Natural killer cell (primary cell): ENCODE measurements around the gene AP3S2. TPM values are rescaled to one million over a fixed set of nuclear protein-coding genes. Genes with fewer than 3 reads are reported as not detected.

Experiments
- ATAC-seq, 3 donors: fragments of 150-1000 bp in 2 of 3; fragments of 200-7000 bp in 1 of 3; cut with Tn5 transposase; 1 replicate in 1 of 3; 2 replicates in 2 of 3; pipeline ENCODE4 v1.10.0; 2021; ENCODE audit warnings: mild to moderate bottlenecking in 2 of 3, moderate library complexity in 2 of 3
- DNase-seq, 2 donors: peaks; one replicate each; pipeline versions ENCODE4 v3.0.0 to v3.0.0-alpha.2; 2013 to 2021; ENCODE audit warnings: mixed read lengths in 1 of 2
- H3K27ac ChIP-seq: one replicate; pipeline ENCODE4 v1.5.1; 2013; ENCODE audit warnings: mild to moderate bottlenecking, low read length
- H3K27me3 ChIP-seq: one replicate; pipeline ENCODE4 v1.6.1; 2013; ENCODE audit warnings: low read length; ENCODE audit not compliant: control insufficient read depth, insufficient read depth
- H3K36me3 ChIP-seq: one replicate; pipeline ENCODE4 v1.6.1; 2013; ENCODE audit warnings: low read length; ENCODE audit not compliant: control insufficient read depth, insufficient read depth
- H3K4me1 ChIP-seq: one replicate; pipeline ENCODE4 v1.6.1; 2013; ENCODE audit warnings: low read length; ENCODE audit not compliant: control insufficient read depth, insufficient read depth
- H3K4me3 ChIP-seq: one replicate; pipeline ENCODE4 v1.5.1; 2013; ENCODE audit warnings: low read length
- H3K9me3 ChIP-seq: one replicate; pipeline ENCODE4 v1.6.1; 2013; ENCODE audit warnings: low read length; ENCODE audit not compliant: control insufficient read depth, insufficient read depth
- H3K27ac Mint-ChIP-seq, 2 donors: one replicate each; pipeline ENCODE4 v1.8.0; 2022; ENCODE audit warnings: mild to moderate bottlenecking in 2 of 2, mixed read lengths in 2 of 2, moderate library complexity in 1 of 2
- H3K27me3 Mint-ChIP-seq, 2 donors: one replicate each; pipeline ENCODE4 v1.8.0; 2022; ENCODE audit warnings: low read depth in 2 of 2, mixed read lengths in 2 of 2
- H3K36me3 Mint-ChIP-seq: one replicate; pipeline ENCODE4 v1.8.0; 2022; ENCODE audit warnings: mixed read lengths
- H3K4me1 Mint-ChIP-seq, 2 donors: one replicate each; pipeline ENCODE4 v1.8.0; 2022; ENCODE audit warnings: mixed read lengths in 2 of 2
- H3K4me3 Mint-ChIP-seq: one replicate; pipeline ENCODE4 v1.8.0; 2022; ENCODE audit warnings: mild to moderate bottlenecking, moderate library complexity, mixed read lengths
- H3K9me3 Mint-ChIP-seq, 2 donors: one replicate each; pipeline ENCODE4 v1.8.0; 2022; ENCODE audit warnings: mixed read lengths in 2 of 2
- WGBS: methylation state at CpG from one replicate; pipeline ENCODE4 v1.1.7; 2013; ENCODE audit warnings: missing lambda C conversion rate; ENCODE audit not compliant: insufficient coverage; 5-methylcytosine and 5-hydroxymethylcytosine counted together
- intact Hi-C: fragments of 100-400 bp; cut with micrococcal nuclease; formaldehyde crosslinking; loops from one replicate; pipeline ENCODE4 v1.14.2; 2022
- total RNA-seq, 4 donors: library from RNA; stranded (reverse); fragments of 120-200 nt in 1 of 4; gene quantifications; one replicate each; pipeline versions ENCODE4 v1.2.3 to v1.2.4, GENCODE V29; 2013 to 2022
- TF ChIP-seq, protein P1 (sequence below): fragments of 200-600 bp; IDR thresholded peaks from one replicate; pipeline ENCODE4 v1.8.0; 2022; ENCODE audit warnings: antibody characterized with exemption

Gene AP3S2
- total RNA-seq, 3 donors from 2014 or later (not counting 1 experiment from before 2014, with no cell fraction given) = 28.4 to 38.2 (median 36.8) TPM

DNA sequence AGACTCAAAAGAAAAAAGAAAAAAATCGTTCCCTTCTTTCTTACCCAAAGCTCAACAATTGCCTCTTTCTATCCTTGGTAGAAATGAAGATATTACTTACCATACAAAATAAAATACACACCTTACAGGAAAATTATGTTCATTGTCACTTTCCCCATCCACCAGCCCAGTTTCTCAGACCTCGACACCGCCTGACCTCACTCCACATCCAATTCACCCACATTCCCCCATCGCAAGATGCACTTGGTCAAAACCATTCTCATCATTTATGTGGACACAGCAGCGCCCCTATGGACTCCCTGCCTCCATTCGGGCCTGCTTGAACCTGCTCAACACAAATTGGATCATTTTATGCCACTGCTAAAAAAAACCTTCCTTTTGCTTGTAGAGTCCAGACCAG, 86.1 kb downstream of the AP3S2 start:
- H3K4me1 ChIP-seq = no peaks in the 10 kb centered on the region
- Mint-ChIP-seq H3K27ac (no peak overlapping the region), H3K9me3 (no peaks in the 10 kb centered on the region), H3K36me3 (no peaks in the 10 kb centered on the region), H3K4me3 (no peak overlapping the region), H3K27me3 (peaks cover 4 to 7% of the 10 kb centered on the region in 2 donors), H3K4me1 (no peaks in the 10 kb centered on the region)
- ATAC-seq (no peak), DNase-seq (no peak)
- H3K36me3 ChIP-seq = no peaks in the 10 kb centered on the region
- H3K27me3 ChIP-seq = no peaks in the 10 kb centered on the region
- TF ChIP-seq, protein P1, sequence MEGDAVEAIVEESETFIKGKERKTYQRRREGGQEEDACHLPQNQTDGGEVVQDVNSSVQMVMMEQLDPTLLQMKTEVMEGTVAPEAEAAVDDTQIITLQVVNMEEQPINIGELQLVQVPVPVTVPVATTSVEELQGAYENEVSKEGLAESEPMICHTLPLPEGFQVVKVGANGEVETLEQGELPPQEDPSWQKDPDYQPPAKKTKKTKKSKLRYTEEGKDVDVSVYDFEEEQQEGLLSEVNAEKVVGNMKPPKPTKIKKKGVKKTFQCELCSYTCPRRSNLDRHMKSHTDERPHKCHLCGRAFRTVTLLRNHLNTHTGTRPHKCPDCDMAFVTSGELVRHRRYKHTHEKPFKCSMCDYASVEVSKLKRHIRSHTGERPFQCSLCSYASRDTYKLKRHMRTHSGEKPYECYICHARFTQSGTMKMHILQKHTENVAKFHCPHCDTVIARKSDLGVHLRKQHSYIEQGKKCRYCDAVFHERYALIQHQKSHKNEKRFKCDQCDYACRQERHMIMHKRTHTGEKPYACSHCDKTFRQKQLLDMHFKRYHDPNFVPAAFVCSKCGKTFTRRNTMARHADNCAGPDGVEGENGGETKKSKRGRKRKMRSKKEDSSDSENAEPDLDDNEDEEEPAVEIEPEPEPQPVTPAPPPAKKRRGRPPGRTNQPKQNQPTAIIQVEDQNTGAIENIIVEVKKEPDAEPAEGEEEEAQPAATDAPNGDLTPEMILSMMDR = no peak
- H3K27ac ChIP-seq = no peak overlapping the region
- H3K9me3 ChIP-seq = no peaks in the 10 kb centered on the region
- H3K4me3 ChIP-seq = no peak overlapping the region
- WGBS = 90% methylated on average over 5 of the region's 6 CpGs
- intact Hi-C loops = no loop called here

DNA sequence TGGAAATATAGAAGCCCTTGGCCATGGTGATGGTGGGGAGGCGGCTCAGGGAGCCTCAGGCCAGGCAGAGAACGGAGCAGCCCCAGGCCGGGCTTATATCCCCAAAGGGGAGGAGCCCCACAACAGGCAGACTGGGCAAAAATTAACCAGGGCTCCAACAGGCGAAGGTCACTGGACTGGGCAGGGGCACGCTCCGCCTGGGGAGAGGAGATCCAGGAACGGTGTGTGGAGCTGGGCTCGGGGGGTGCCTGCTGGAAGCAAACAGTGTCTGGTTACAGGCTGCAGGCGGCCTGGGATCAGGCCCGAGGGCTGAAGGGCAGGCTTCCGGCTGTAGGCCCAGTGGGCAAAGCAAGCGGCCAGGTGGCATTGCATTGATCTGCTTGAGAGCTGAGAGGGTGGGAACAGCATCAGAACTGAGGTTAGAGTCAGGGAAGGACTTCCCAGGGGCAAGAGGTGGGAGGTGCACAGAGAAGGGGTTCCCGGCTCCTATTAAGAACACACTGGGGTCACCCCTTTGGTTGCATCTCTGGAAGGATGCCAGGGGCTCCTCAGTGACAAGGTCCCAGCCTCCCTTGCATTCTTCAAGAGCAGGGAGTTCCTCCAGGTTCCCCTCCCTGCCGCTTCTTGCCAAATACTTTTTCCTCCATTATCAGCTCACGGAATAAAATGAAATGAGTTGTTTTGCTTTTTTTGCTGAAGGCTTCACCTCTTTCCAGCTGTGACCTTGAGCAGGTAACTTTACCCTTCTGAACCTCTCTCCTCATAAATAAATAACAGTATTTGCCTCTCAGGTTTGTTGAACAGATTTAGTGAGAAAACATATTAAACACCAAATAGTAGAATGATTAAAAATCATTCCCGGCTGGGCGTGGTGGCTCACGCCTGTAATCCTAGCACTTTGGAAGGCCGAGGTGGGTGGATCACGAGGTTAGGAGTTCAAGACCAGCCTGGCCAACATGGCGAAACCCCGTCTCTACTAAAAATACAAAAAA, 86.9 kb downstream of the AP3S2 start:
- WGBS = 89% methylated on average over 21 of the region's 22 CpGs
- ATAC-seq (no peak), DNase-seq (no peak)
- Histone ChIP-seq H3K9me3 (no peaks in the 10 kb centered on the region), H3K36me3 (no peaks in the 10 kb centered on the region), H3K4me3 (no peak overlapping the region), H3K4me1 (no peaks in the 10 kb centered on the region), H3K27me3 (no peaks in the 10 kb centered on the region), H3K27ac (no peak overlapping the region)
- Mint-ChIP-seq H3K36me3 (no peaks in the 10 kb centered on the region), H3K27me3 (peaks cover 0 to 5% of the 10 kb centered on the region in 2 donors), H3K27ac (no peak overlapping the region), H3K9me3 (no peaks in the 10 kb centered on the region), H3K4me3 (no peak overlapping the region), H3K4me1 (peaks cover 0 to 6% of the 10 kb centered on the region in 2 donors)
- intact Hi-C loops = no loop called here
- TF ChIP-seq, protein P1 = no peak

DNA sequence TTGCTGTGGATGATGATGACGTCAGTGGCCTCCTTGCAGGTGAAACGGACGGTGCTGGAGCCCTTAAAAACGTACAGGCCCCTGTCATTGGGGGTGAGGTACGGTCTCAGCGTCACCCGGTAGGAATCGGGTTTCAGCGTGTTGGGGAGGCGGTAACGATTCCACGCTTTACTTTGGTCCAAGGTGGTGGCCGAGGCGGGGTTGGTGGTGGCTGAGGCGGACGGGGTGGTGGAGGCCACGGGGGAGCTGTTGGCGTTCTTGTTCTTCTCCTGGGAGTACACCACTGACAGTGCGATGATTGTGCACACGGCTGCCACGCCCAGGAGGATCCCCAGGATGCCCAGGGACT, 87.6 kb downstream of the AP3S2 start:
- intact Hi-C loops = no loop called here
- H3K27me3 Mint-ChIP-seq = peaks cover 0 to 3% of the 10 kb centered on the region in 2 donors
- ATAC-seq (no peak), DNase-seq (no peak)
- peaks cover 0 to 6% of the 10 kb centered on the region in 2 donors for H3K4me1 Mint-ChIP-seq
- TF ChIP-seq, protein P1 = no peak
- WGBS = 94% methylated on average over 21 of the region's 21 CpGs
- no peaks in the 10 kb centered on the region for H3K9me3 ChIP-seq
- H3K27me3 ChIP-seq = no peaks in the 10 kb centered on the region
- no peak overlapping the region for H3K27ac Mint-ChIP-seq
- H3K36me3 Mint-ChIP-seq = no peaks in the 10 kb centered on the region
- no peaks in the 10 kb centered on the region for H3K36me3 ChIP-seq
- no peak overlapping the region for H3K4me3 Mint-ChIP-seq
- H3K4me3 ChIP-seq = no peak overlapping the region
- no peak overlapping the region for H3K27ac ChIP-seq
- H3K4me1 ChIP-seq = no peaks in the 10 kb centered on the region
- no peaks in the 10 kb centered on the region for H3K9me3 Mint-ChIP-seq
